Left kidney (tissue), 2 donors: ENCODE results near the gene AMMECR1. TPM values are rescaled to one million over a fixed set of nuclear protein-coding genes. Genes with fewer than 3 reads are reported as not detected.
A peak's percentile ranks its signal among the peaks of the same experiment; 100 is the strongest.

Experiments used
- DNase-seq: peaks from one replicate; pipeline ENCODE4 v3.0.0-alpha.2; 2013
- polyA plus RNA-seq: library from polyadenylated mRNA; unstranded; fragments of 120-200 nt; gene quantifications from one replicate; pipeline ENCODE4 v1.2.1, GENCODE V29; 2013; ENCODE audit not compliant: insufficient read length

Gene AMMECR1
- polyA plus RNA-seq, 1 donor, result 21.0 TPM

DNA sequence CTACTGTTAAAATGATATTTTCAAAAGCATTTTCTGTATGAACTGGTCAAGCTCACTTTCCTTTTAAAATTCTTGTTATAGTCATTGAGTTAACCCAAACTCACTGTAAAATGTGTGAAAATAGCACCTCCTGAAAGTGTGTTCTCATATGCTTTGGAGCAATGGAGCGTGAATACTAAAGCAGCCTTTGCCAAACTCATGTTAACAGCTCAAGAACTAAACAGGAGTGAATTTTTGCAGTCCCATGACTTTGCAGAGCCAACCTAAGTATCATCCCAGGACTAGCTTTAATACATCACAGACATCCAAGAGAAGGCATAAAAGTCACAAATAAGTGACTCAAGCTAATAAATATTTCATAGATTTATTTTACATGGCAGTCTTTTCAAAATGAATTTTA lies 2.3 kb downstream of the AMMECR1 start:
- DNase-seq, result no peak

- DNase-seq, result no peak
Observed at GRCh38 chrX:110311437-110312230, 6.3 kb downstream of the AMMECR1 start.

GRCh38 chrX:110310896-110311295 lies 7.0 kb downstream of the AMMECR1 start:
- DNase-seq, result no peak

GRCh38 chrX:110310000-110310790 lies 7.7 kb downstream of the AMMECR1 start:
- DNase-seq, result no peak

- DNase-seq, result no peak
Observed at GRCh38 chrX:110308220-110308619, 9.7 kb downstream of the AMMECR1 start.

GRCh38 chrX:110304884-110305283 lies 13.0 kb downstream of the AMMECR1 start:
- no peak for DNase-seq

DNA sequence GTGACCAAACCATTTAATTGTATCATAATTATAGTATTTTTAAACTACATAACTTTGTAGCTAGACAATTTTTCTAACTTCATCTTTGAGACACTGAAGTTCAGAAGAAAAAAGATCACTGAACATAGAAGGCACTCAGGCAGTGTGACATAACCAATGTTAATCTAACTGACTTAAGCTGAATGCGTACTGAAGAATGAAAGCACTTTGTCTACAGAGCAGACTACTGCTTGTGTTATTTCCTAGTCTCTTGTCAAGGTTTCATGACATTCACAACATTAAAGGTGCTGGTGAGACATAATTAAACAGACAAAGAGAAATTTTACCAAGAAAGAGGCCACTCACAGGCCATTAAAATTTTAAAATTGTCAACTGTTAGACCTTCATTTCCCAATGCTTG lies 13.5 kb downstream of the AMMECR1 start:
- no peak for DNase-seq

DNA sequence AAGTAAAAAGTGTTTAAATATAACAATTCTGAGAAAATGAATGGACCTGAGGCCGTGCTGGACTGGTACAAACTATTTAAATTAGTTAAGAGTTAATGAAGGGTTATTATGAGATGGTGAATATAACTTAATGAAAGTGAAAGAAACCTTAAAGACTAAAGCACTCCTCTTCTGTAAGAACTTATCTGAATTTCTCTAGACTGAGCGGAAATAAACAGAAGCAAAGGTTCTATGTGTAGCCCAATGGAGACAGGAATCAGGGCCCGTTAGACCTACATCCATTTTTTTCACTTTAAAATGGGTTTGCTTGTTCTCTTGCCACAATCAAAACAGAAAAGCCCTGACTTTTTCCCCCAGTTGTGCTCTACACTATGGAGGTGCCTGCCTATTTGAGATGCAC lies 14.9 kb downstream of the AMMECR1 start:
- DNase-seq, result no peak

DNA sequence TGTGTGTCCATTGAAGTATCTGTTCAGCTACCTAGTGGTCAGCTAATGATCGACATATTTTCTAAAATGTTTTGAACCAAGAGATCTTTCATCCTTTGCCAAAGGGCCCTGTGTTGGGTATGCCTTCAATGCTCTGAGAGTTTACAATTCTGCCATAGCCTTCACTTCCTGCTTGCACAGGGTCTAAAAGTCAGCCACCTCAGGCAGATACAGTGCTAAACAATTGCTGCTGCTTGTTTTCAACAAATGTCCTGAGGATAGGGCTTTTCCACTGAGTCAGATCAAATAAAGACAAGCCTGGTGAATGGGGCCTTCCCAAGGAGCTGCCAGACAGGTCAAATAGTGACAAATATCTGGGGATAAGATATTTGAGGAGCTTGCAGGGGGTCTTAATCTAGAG lies 16.7 kb downstream of the AMMECR1 start:
- DNase-seq, result no peak

- DNase-seq, result no peak
Observed at GRCh38 chrX:110294087-110294486, 23.8 kb downstream of the AMMECR1 start.

- no peak for DNase-seq
Observed at GRCh38 chrX:110293658-110294057, 24.2 kb downstream of the AMMECR1 start.

GRCh38 chrX:110287605-110288004 lies 30.3 kb downstream of the AMMECR1 start:
- DNase-seq, result no peak

DNA sequence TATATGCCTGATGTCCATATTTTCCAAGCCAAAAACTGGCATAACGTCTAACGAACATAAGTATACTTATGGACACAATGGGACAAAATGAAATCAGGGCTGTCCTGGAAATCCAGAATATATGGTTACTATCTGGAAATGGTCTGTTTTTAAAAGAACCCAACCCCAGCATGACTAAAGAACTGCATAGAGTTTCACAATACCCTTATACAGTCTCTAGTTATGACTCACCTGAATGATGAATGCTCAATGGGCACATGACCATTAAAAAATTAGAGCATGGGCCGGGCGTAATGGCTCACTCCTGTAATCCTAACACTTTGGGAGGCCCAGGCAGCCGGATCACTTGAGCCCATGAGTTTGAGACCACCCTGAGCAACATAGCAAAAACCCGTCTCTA lies 31.8 kb downstream of the AMMECR1 start:
- no peak for DNase-seq

GRCh38 chrX:110284159-110284558 lies 33.7 kb downstream of the AMMECR1 start:
- no peak for DNase-seq

DNA sequence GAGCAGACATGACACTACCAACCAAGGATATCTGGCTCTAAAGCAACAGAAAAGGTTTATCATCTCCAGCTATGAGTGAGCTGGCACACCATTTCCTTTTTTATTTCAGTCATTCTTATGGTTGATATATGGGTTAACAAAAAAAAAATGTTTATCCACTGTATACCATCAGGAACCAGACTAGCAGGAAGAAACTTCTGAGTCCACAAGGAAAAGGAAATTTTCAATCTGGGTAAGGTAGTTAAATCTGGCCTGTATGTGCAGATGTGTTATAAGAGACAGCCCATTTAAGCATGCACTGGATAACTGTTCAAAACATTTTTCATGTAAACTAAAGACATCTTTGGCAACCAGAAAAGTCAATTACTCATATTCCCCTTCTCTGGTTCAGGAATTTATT lies 35.0 kb downstream of the AMMECR1 start:
- DNase-seq, result no peak

- DNase-seq, result no peak
Observed at GRCh38 chrX:110281377-110281776, 36.5 kb downstream of the AMMECR1 start.

- DNase-seq, result peak; percentile 25
Observed at GRCh38 chrX:110280954-110281353, 36.9 kb downstream of the AMMECR1 start.

DNA sequence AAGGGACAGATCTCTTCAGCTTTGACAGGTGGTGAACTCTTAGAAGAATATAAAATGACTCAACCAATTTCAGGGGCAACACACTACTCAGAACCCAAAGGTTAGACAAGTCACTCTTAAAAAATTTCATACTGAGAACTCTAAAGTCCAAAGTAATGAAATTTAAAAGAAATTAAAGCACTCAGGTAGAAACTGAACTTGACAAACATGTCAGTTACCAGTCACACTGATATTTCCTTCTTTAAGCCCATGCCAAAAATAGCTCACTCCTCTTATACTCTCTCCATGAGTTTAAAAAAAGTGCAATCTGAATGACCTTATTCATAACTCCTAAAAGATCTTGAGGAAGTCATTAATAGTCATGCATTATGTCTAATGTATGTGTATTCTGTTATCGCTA lies 40.3 kb downstream of the AMMECR1 start:
- DNase-seq, result no peak

DNA sequence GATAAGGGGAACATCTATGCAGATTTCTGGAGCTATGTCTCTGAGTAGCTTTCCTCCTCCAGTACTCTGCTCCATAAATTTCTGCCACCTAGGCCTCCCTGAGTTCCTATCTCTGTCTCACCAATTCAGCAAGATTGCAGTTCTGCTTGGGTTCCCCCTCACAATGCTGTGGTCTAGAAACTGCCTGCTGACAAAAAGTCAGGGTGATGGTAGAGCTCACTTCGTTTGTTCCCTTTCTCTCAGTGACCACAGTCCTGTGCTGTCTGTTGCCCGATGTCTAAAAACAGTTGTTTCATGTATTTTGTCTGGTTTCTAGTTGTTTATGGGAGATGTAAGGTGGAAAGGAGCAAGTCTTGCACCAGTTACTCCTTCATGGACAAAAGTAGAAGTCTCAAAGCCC lies 41.1 kb downstream of the AMMECR1 start:
- DNase-seq, result no peak

DNA sequence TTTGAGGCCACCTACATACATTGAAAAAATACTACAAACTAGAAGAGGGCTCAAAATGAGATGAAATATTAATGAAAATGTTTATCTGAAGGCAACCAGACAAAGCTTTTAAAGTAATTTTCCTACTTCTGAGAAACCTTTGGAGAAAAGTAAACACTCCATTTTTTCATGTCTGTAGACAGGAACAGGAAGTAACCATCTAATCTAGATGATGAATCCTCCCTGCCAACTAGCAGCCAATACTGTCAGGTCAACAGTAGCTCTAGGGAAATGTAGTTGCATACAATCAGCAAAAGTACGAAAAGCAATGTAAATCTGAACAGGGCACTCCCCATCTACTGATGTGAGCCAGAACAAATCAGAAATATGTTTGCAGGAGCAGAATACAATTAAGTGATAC lies 49.0 kb downstream of the AMMECR1 start:
- no peak for DNase-seq

DNA sequence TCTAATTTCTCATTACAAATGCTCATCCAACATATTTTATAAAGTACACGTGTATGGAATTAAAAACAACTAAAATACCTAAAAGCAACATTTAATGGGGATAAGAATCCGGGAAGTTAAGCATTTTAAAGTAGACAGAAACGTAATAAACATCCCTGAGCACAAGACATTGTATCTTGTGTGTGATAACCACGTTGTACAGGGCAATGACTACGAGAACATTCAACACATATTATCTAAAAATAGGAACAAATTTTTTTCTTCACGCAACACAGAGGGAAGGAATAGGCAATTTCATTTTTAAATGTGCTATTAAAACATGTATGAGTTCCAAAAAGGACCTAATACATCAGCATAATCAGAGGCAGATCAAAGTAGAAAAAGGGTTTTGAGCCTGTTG lies 49.5 kb downstream of the AMMECR1 start:
- no peak for DNase-seq

- no peak for DNase-seq
Observed at GRCh38 chrX:110267874-110268273, 50.0 kb downstream of the AMMECR1 start.

GRCh38 chrX:110265661-110266060 lies 52.2 kb downstream of the AMMECR1 start:
- no peak for DNase-seq

- DNase-seq, result no peak
Observed at GRCh38 chrX:110259117-110259516, 58.8 kb downstream of the AMMECR1 start.
